Rectal smooth muscle tissue (tissue), 1 donor: Measurements from ENCODE around the gene TIMP2.
A peak's percentile ranks its signal among the peaks of the same experiment; 100 is the strongest.

Experiments used
- H3K27ac ChIP-seq: one replicate; pipeline ENCODE4 v1.7.0; 2013; ENCODE audit warnings: low read depth, low read length, inconsistent platforms
- H3K27me3 ChIP-seq: one replicate; pipeline ENCODE4 v1.7.0; 2013; ENCODE audit warnings: low read length; ENCODE audit not compliant: control insufficient read depth, insufficient read depth
- H3K36me3 ChIP-seq: one replicate; pipeline ENCODE4 v1.7.0; 2013; ENCODE audit warnings: low read length; ENCODE audit not compliant: control insufficient read depth, insufficient read depth
- H3K4me1 ChIP-seq: one replicate; pipeline ENCODE4 v1.7.0; 2013; ENCODE audit warnings: low read length; ENCODE audit not compliant: control insufficient read depth, insufficient read depth
- H3K4me3 ChIP-seq: one replicate; pipeline ENCODE4 v1.7.0; 2013; ENCODE audit warnings: low read length
- H3K9ac ChIP-seq: one replicate; pipeline ENCODE4 v1.7.0; 2013; ENCODE audit warnings: low read length

The TIMP2 gene

DNA sequence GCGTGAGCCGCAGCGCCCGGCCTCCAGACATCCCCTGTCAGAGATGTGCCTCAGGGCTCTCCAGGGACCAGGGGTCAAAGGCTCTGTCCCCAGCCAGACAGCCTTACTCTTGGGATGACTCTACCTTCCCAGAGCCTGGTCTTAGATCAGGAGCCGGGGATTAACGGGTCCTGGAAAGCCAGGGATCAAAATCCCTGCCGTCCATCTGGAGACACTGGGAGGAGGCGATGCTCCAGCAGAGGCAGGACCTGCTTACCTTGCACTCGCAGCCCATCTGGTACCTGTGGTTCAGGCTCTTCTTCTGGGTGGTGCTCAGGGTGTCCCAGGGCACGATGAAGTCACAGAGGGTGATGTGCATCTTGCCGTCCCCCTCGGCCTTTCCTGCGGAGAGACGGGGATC is 67.9 kb downstream of the TIMP2 start:
- peaks cover 11% of the 10 kb centered on the region for H3K36me3 ChIP-seq
- no peaks in the 10 kb centered on the region for H3K27me3 ChIP-seq
- peaks cover 7% of the 10 kb centered on the region for H3K4me1 ChIP-seq

DNA sequence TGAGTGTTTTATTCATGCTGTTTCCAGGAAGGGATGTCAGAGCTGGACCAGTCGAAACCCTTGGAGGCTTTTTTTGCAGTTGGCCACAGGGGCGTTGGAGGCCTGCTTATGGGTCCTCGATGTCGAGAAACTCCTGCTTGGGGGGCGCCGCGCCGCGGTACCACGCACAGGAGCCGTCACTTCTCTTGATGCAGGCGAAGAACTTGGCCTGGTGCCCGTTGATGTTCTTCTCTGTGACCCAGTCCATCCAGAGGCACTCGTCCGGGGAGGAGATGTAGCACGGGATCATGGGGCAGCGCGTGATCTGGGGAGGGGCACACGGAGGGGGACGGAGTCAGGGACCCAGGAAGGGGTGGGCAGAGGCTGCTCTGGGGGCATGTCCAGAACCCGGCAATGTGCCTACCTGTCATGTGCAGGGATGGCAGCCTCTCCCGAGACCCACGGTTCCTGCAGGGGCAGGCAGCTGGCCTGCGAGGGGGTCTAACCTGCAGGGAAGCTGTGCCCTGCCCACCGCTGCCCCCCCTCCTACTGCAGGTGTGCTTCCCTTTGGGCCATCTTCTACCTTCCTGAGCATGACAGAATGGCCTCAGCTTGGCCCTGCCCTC is 69.5 kb downstream of the TIMP2 start:
- Histone ChIP-seq H3K36me3 (peaks cover 11% of the 10 kb centered on the region), H3K4me1 (no peaks in the 10 kb centered on the region), H3K27ac (no peak overlapping the region), H3K9ac (no peak overlapping the region), H3K4me3 (no peak overlapping the region), H3K27me3 (no peaks in the 10 kb centered on the region)

More for the DNA sequence above, 67.9 kb downstream of the TIMP2 start:
- H3K27ac ChIP-seq = no peak overlapping the region
- H3K4me3 ChIP-seq = no peak overlapping the region
- H3K9ac ChIP-seq = no peak overlapping the region

DNA sequence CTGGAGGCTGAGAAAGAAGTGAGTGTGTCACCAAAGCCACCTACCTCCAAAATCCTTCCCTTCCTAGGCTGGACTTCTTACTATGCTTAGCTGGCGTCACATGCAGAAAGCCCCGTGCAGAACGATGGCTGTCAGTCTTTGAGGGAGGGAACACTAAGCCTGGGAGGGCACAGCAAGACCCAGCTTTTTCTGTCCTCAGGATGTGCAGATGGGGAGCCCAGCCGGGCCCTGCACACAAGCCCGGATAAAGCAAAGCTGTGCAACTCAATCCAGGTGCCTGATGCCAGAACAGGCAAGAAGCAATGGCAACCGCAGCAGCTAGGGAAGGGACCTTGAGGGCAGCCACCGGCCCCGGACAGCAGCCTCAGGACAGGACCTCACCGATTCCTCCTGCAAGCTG is 70.7 kb downstream of the TIMP2 start:
- Histone ChIP-seq H3K4me3 (no peak overlapping the region), H3K27ac (no peak overlapping the region), H3K9ac (no peak overlapping the region), H3K27me3 (no peaks in the 10 kb centered on the region), H3K36me3 (peaks cover 11% of the 10 kb centered on the region), H3K4me1 (no peaks in the 10 kb centered on the region)

DNA sequence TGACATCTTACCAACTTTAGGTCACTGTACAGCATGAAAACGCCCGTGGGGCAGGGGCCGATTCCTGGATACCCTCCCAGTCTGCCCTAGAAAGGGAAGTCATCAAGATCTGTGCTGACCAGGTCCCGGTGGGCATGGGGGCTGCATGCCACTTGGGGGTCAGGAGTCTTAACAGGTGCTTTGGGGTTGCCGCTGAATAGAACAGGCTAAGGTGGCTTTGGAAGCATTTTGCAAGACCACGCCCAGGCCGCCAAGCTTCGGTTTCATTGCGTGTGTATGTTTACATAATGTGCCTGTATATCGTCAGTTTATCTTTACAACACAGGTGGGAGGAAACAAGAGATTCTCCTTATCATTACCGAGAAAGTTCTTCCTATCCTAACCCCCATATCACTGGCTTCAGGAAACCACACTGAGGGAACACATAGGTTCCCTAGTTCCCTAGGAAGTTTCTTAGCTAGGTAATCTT is 71.2 kb downstream of the TIMP2 start:
- H3K36me3 ChIP-seq = peaks cover 9% of the 10 kb centered on the region

DNA sequence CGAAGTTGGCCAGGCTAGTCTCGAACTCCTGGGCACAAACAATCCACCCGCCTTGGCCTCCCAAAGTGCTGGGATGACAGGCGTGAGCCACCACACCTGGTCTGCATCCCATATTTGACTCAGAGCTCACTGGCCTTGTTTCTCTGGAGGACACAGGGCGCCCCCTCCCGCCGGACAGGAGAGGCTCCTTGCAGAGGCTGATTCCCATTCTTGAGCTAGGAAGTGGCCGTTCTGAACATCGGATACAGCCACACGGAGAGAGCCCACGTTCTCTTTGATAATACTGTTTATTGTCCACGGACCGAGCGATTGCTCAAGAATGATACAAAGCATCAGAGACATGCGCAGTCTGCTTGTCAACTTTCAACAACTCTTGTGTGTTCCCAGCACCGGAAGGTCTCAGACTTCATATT is 72.5 kb downstream of the TIMP2 start:
- no peak overlapping the region for H3K27ac ChIP-seq

More for the DNA sequence above, 71.2 kb downstream of the TIMP2 start:
- Histone ChIP-seq H3K4me1 (no peaks in the 10 kb centered on the region), H3K9ac (no peak overlapping the region), H3K4me3 (no peak overlapping the region), H3K27me3 (no peaks in the 10 kb centered on the region), H3K27ac (no peak overlapping the region)

DNA sequence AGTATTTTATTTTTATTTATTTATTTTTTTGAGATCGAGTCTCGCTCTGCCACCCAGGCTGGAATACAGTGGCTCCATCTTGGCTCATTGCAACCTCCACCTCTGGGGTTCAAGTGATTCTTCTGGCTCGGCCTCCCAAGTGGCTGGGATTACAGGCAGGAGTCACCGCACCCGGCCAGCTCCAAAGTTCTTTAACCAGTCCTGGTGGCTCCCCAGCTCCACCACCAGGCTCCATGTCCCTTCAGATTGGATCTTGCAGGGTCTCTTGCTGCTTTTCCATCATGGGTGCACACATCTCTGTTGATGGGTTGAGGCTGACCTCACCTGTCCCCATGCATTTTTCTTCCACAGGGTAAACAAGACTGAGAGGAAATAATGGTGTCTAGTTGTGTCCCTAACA is 76.2 kb downstream of the TIMP2 start:
- H3K4me3 ChIP-seq = no peak overlapping the region
- no peaks in the 10 kb centered on the region for H3K27me3 ChIP-seq
- no peak overlapping the region for H3K9ac ChIP-seq
- H3K36me3 ChIP-seq = no peaks in the 10 kb centered on the region
- H3K4me1 ChIP-seq = no peaks in the 10 kb centered on the region
- H3K27ac ChIP-seq = no peak overlapping the region

More for the DNA sequence above, 72.5 kb downstream of the TIMP2 start:
- H3K27me3 ChIP-seq = no peaks in the 10 kb centered on the region
- H3K36me3 ChIP-seq = peaks cover 9% of the 10 kb centered on the region
- no peaks in the 10 kb centered on the region for H3K4me1 ChIP-seq
- no peak overlapping the region for H3K4me3 ChIP-seq
- no peak overlapping the region for H3K9ac ChIP-seq

DNA sequence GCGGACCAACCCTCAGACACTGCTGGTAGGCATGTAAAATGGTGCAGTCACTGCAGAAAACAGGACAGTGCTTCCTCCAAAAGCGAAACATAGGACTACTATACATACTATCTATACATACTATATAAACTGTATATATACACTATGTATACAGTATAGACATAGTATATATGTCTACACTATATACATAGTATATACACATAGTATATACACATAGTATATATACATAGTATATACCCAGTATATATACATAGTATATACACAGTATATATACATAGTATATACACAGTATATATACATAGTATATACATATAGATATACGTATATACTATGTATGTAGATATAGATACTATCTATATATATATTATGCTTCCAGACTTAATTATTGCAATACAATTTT is 78.1 kb downstream of the TIMP2 start:
- no peak overlapping the region for H3K4me3 ChIP-seq
- no peaks in the 10 kb centered on the region for H3K4me1 ChIP-seq
- H3K9ac ChIP-seq = no peak overlapping the region
- H3K27me3 ChIP-seq = no peaks in the 10 kb centered on the region
- H3K27ac ChIP-seq = no peak overlapping the region
- H3K36me3 ChIP-seq = no peaks in the 10 kb centered on the region

DNA sequence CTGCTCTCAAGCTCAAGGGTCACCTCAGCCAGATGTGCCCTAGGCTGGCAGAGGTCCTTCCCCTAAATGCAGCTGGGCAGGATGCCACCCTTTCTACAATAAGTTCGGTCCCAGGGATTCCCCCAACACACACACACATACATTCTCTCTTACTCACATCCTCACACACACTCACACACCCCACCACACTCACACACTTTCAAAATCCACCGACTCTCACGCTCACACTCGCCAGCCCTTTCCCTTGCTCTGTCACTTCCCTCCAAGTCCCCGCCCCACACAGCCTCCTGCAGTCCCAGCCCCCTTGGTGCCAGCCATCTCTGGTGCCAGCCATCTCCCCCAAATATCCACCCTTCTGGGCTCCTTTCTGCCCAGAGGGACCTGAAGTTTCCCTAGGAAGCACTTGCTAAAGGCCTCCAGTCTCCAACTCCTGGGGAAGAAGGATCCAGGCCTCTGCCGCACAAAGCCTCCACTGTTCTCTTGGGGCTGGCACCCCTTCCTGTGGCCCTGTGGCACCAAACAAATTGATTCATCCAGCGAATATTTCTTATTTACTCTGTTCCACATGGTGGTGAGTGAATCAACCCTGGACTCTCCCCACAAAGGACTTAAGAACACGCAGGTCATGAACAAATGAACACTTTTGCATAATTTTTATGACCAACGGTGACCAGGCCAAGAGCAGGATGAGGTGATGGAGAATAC is 80.7 kb downstream of the TIMP2 start:
- Histone ChIP-seq H3K36me3 (no peaks in the 10 kb centered on the region), H3K4me3 (no peak overlapping the region), H3K9ac (no peak overlapping the region), H3K4me1 (peaks cover 4% of the 10 kb centered on the region), H3K27me3 (no peaks in the 10 kb centered on the region), H3K27ac (no peak overlapping the region)

DNA sequence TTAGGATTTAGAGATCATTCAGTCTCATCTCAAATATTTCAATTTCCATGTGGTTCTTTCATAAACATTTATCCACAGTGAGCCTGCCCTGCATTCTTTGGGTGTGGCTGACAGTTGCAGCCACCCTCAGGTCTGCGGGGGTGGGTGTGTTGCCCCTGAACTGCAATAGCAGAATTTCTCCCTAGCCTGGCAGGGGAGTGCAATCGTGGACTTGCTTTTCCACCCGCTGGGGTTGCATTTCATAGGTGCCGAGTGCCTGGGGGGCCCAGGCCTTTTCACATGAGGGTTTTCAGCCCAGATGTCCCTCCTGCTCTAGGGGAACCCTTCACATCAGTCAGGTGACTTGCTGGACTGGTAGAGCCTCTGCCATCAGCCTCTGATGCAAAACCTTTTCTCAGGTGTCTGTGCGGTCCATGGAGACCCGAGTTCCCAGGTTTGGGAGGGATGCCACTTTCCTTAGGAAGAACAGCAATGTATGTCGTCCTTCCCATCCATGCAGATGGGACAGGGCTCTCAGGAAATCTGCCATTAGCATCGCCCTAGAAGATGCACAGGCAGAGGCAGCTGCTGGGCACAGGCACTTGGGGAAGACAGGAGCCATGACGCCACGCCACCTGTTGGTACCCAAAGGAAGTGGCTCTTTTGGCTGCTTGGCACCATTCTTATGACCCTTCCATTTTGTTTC is 82.2 kb downstream of the TIMP2 start:
- Histone ChIP-seq H3K9ac (no peak overlapping the region), H3K36me3 (no peaks in the 10 kb centered on the region), H3K4me1 (peaks cover 13% of the 10 kb centered on the region), H3K27me3 (no peaks in the 10 kb centered on the region), H3K4me3 (no peak overlapping the region), H3K27ac (no peak overlapping the region)

DNA sequence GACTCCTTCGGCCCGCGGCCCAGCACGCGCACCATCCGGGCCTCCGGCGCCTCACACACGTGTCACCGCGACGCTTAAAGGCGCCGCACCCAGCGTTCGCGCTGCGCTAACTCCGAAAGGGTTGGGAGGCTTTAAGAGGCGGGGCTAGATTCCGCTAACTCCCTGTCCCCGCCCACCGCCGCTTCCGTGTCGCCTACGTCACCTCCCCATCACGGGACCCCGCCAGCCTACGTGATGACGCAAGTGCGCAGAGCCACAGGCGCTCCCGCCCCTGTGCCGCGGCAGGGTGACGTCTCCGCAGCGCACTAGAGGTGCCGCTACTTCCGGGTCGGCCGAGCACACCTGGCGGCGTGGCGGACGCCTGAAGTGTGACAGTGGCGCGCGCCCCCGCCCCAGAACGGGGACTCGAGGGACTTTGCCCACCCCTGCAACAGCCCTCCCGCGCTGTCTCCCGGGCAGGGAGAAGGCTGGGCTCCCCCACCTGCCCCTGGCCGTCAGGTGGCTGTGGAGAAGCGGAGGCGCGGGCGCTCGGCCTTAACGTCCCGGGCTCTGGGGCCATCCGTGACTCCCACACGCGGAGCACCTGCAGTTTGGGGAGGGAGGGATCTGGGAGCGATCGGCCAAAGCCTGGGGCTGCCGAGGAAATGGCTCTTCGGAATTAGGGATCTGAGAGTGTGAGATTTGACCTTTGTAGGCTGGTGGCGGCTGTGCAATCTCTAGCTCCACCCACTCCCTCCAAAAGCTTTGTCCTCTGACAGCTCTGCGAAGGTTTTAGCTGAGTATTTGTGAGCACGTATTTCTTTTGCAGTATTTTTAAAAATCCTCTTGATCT is 84.2 kb downstream of the TIMP2 start, which contains the start of gene USP36:
Gene USP36 (minus strand): TSS at position 35 of the 832 bp plus-strand sequence. CDS start 4,451 bp downstream, outside the sequence.
- H3K27ac ChIP-seq = peak within 1 kb of the TSS; percentile 95
- H3K36me3 ChIP-seq = peaks cover 12% of the 10 kb centered on the region
- peak within 1 kb of the TSS; percentile 88 for H3K4me3 ChIP-seq
- H3K4me1 ChIP-seq = peaks cover 13% of the 10 kb centered on the region
- no peaks in the 10 kb centered on the region for H3K27me3 ChIP-seq
- H3K9ac ChIP-seq = peak within 1 kb of the TSS; percentile 97

DNA sequence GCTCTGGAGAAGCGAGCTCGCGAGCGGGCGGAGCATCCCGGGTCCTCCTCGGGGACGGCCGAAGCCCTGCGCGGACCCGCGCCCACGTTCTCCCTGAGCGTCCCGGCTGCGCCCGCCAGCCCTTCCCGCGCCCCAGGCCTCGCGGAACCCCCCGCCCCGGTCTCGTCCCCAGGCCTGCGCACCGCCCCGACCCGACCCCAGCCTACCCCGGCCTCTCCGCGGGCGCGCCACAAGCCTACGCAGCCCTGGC is 84.7 kb downstream of the TIMP2 start:
- Histone ChIP-seq H3K27me3 (no peaks in the 10 kb centered on the region), H3K9ac (peak overlapping the region; percentile 16), H3K4me3 (peak overlapping the region; percentile 77), H3K4me1 (peaks cover 13% of the 10 kb centered on the region), H3K36me3 (peaks cover 16% of the 10 kb centered on the region), H3K27ac (peak overlapping the region; percentile 95)
